Measurements from ENCODE around the gene B3GALT6. TPM values are rescaled to one million over a fixed set of nuclear protein-coding genes. Genes with fewer than 3 reads are reported as not detected.

Gene B3GALT6
- total RNA-seq, 2 experiments from 2014 or later, result 22.4 to 23.0 TPM

- CTCF ChIA-PET, result interaction anchor here (2.0 kb wide), 1 partner anchor 205 kb away, joined by 5 read pairs; no protein-coding TSS in a partner anchor
- POLR2A ChIA-PET, result interaction anchor here (0.7 kb wide), 1 partner anchor 30 kb away, joined by 5 read pairs; no protein-coding TSS in a partner anchor
Observed at GRCh38 chr1:1237874-1238701, 6.1 kb downstream of the B3GALT6 start.

- CTCF ChIA-PET, result interaction anchor here (0.9 to 2.0 kb wide), 2 partner anchors 116 to 206 kb away, joined by 3 to 5 read pairs; no protein-coding TSS in a partner anchor
- POLR2A ChIA-PET, result interaction anchor here (0.7 kb wide), 1 partner anchor 30 kb away, joined by 5 read pairs; no protein-coding TSS in a partner anchor
Observed at GRCh38 chr1:1238702-1239178, 6.7 kb downstream of the B3GALT6 start.

- CTCF ChIA-PET, result interaction anchor here (0.9 to 2.0 kb wide), 2 partner anchors 117 to 206 kb away, joined by 3 to 5 read pairs; no protein-coding TSS in a partner anchor
- POLR2A ChIA-PET, result no interaction called here
Observed at GRCh38 chr1:1239227-1239613, 7.2 kb downstream of the B3GALT6 start.

- POLR2A ChIA-PET, result no interaction called here
- CTCF ChIA-PET, result interaction anchor here (0.8 to 2.0 kb wide), 3 partner anchors 117 to 207 kb away, joined by 3 to 5 read pairs (median 3); no protein-coding TSS in a partner anchor
Observed at GRCh38 chr1:1239614-1240347, 7.7 kb downstream of the B3GALT6 start.

GRCh38 chr1:1240348-1240732 lies 8.3 kb downstream of the B3GALT6 start:
- ChIA-PET POLR2A (no interaction called here), CTCF (interaction anchor here (0.8 kb wide), 1 partner anchor 118 kb away, joined by 3 read pairs; no protein-coding TSS in a partner anchor)

GRCh38 chr1:1240822-1241587 lies 9.0 kb downstream of the B3GALT6 start:
- POLR2A ChIA-PET, result no interaction called here
- CTCF ChIA-PET, result interaction anchor here (0.6 to 0.8 kb wide), 2 partner anchors 119 to 350 kb away, joined by 3 to 5 read pairs; no protein-coding TSS in a partner anchor

- ChIA-PET POLR2A (no interaction called here), CTCF (interaction anchor here (0.6 kb wide), 1 partner anchor 351 kb away, joined by 5 read pairs; no protein-coding TSS in a partner anchor)
Observed at GRCh38 chr1:1241588-1242219, 9.7 kb downstream of the B3GALT6 start.

- CTCF ChIA-PET, result no interaction called here
- POLR2A ChIA-PET, result no interaction called here
Observed at GRCh38 chr1:1242461-1243265, 10.6 kb downstream of the B3GALT6 start.

GRCh38 chr1:1243266-1243660 lies 11.2 kb downstream of the B3GALT6 start:
- POLR2A ChIA-PET, result no interaction called here
- CTCF ChIA-PET, result no interaction called here

GRCh38 chr1:1243807-1244191 lies 11.8 kb downstream of the B3GALT6 start:
- POLR2A ChIA-PET, result interaction anchor here (0.7 kb wide), 1 partner anchor 196 kb away, joined by 3 read pairs; no protein-coding TSS in a partner anchor
- CTCF ChIA-PET, result interaction anchor here (0.5 kb wide), 1 partner anchor 309 kb away, joined by 4 read pairs; no protein-coding TSS in a partner anchor

GRCh38 chr1:1244192-1244811 lies 12.3 kb downstream of the B3GALT6 start:
- POLR2A ChIA-PET, result interaction anchor here (0.7 kb wide), 1 partner anchor 197 kb away, joined by 3 read pairs; no protein-coding TSS in a partner anchor
- CTCF ChIA-PET, result interaction anchor here (0.5 kb wide), 1 partner anchor 308 kb away, joined by 4 read pairs; no protein-coding TSS in a partner anchor

GRCh38 chr1:1245178-1245816 lies 13.3 kb downstream of the B3GALT6 start:
- ChIA-PET CTCF (interaction anchor here (1.9 kb wide), 1 partner anchor 123 kb away, joined by 5 read pairs; no protein-coding TSS in a partner anchor), POLR2A (no interaction called here)

- POLR2A ChIA-PET, result no interaction called here
- CTCF ChIA-PET, result interaction anchor here (1.9 kb wide), 1 partner anchor 123 kb away, joined by 5 read pairs; no protein-coding TSS in a partner anchor
Observed at GRCh38 chr1:1245817-1246576, 14.0 kb downstream of the B3GALT6 start.

- CTCF ChIA-PET, result interaction anchor here (1.9 kb wide), 1 partner anchor 124 kb away, joined by 5 read pairs; no protein-coding TSS in a partner anchor
- POLR2A ChIA-PET, result no interaction called here
Observed at GRCh38 chr1:1246577-1247340, 14.7 kb downstream of the B3GALT6 start, which contains the start of gene C1QTNF12. C1QTNF12 (minus strand) TSS chr1:1246722; CDS start chr1:1246690, 32 bp downstream.

GRCh38 chr1:1247341-1247913 lies 15.4 kb downstream of the B3GALT6 start:
- POLR2A ChIA-PET, result no interaction called here
- CTCF ChIA-PET, result interaction anchor here (1.9 kb wide), 1 partner anchor 125 kb away, joined by 5 read pairs; no protein-coding TSS in a partner anchor

Measured in activated CD8-positive, alpha-beta memory T cell treated with anti-CD3 and anti-CD28 coated beads for 36 hours (primary cell).